H9 (cell line): Measurements from ENCODE around the gene FAM163B. TPM values are rescaled to one million over a fixed set of nuclear protein-coding genes. Genes with fewer than 3 reads are reported as not detected.

ENCODE experiments used
- DNase-seq: peaks from one replicate; pipeline ENCODE4 v3.0.0-alpha.2; 2017
- H2AFZ ChIP-seq: one replicate; pipeline ENCODE4 v1.6.1; 2013; ENCODE audit warnings: mild to moderate bottlenecking, low read length, control low read depth, moderate library complexity
- H2AK5ac ChIP-seq: 2 replicates; pipeline ENCODE4 v1.6.1; 2013; ENCODE audit warnings: low read length, control low read depth, mixed read lengths; ENCODE audit not compliant: insufficient read length
- H2BK120ac ChIP-seq: one replicate; pipeline ENCODE4 v1.6.1; 2013; ENCODE audit warnings: low read depth, mild to moderate bottlenecking, low read length, control low read depth, inconsistent platforms; ENCODE audit not compliant: poor library complexity, severe bottlenecking
- H2BK12ac ChIP-seq: 2 replicates; pipeline ENCODE4 v1.6.1; 2013; ENCODE audit warnings: low read length, control low read depth, mixed read lengths, low read depth; ENCODE audit not compliant: insufficient read length
- H2BK15ac ChIP-seq: 2 replicates; pipeline ENCODE4 v1.6.1; 2013; ENCODE audit warnings: low read depth, low read length, control low read depth
- H2BK20ac ChIP-seq: one replicate; pipeline ENCODE4 v1.6.1; 2013; ENCODE audit warnings: low read depth, mild to moderate bottlenecking, low read length, control low read depth, inconsistent platforms; ENCODE audit not compliant: poor library complexity, severe bottlenecking
- H2BK5ac ChIP-seq: 2 replicates; pipeline ENCODE4 v1.6.1; 2013; ENCODE audit warnings: low read length, control low read depth, mixed read lengths; ENCODE audit not compliant: insufficient read length
- H3K14ac ChIP-seq: 2 replicates; pipeline ENCODE4 v1.6.1; 2013; ENCODE audit warnings: low read length, control low read depth; ENCODE audit not compliant: insufficient read depth
- H3K18ac ChIP-seq: 2 replicates; pipeline ENCODE4 v1.6.1; 2013; ENCODE audit warnings: low read depth, mild to moderate bottlenecking, mixed read lengths, low read length, control low read depth; ENCODE audit not compliant: insufficient read length
- H3K23ac ChIP-seq: 2 replicates; pipeline ENCODE4 v1.6.1; 2013; ENCODE audit warnings: low read length, control low read depth, mixed read lengths, low read depth; ENCODE audit not compliant: insufficient read length
- H3K23me2 ChIP-seq: 2 replicates; pipeline ENCODE4 v1.6.1; 2013; ENCODE audit warnings: low read depth, mild to moderate bottlenecking, mixed read lengths, low read length, control low read depth; ENCODE audit not compliant: insufficient read length, poor library complexity, severe bottlenecking
- H3K27ac ChIP-seq: 2 replicates; pipeline ENCODE4 v1.5.1; 2013; ENCODE audit warnings: low read length, control low read depth, mixed read lengths, low read depth; ENCODE audit not compliant: insufficient read length
- H3K27me3 ChIP-seq: 2 replicates; pipeline ENCODE4 v1.6.1; 2013; ENCODE audit warnings: low read length, control low read depth, inconsistent platforms; ENCODE audit not compliant: insufficient read depth
- H3K4ac ChIP-seq: 2 replicates; pipeline ENCODE4 v1.6.1; 2013; ENCODE audit warnings: low read depth, mild to moderate bottlenecking, control low read depth, inconsistent platforms, low read length, moderate library complexity
- H3K4me1 ChIP-seq: 2 replicates; pipeline ENCODE4 v1.6.1; 2013; ENCODE audit warnings: low read length, control low read depth, inconsistent platforms; ENCODE audit not compliant: insufficient read depth
- H3K4me2 ChIP-seq: 2 replicates; pipeline ENCODE4 v1.6.1; 2013; ENCODE audit warnings: low read length, control low read depth, mixed read lengths; ENCODE audit not compliant: insufficient read length, insufficient read depth
- H3K56ac ChIP-seq: 2 replicates; pipeline ENCODE4 v1.6.1; 2013; ENCODE audit warnings: low read depth, mild to moderate bottlenecking, mixed read lengths, low read length, control low read depth; ENCODE audit not compliant: insufficient read length
- H3K79me1 ChIP-seq: 2 replicates; pipeline ENCODE4 v1.6.1; 2013; ENCODE audit warnings: low read depth, mild to moderate bottlenecking, moderate library complexity, low read length, control low read depth, inconsistent platforms; ENCODE audit not compliant: insufficient read depth, poor library complexity, severe bottlenecking
- H3K79me2 ChIP-seq: 2 replicates; pipeline ENCODE4 v1.6.1; 2013; ENCODE audit warnings: low read length, control low read depth, inconsistent platforms; ENCODE audit not compliant: insufficient read depth
- H3K9ac ChIP-seq: 2 replicates; pipeline ENCODE4 v1.6.1; 2013; ENCODE audit warnings: low read length, control low read depth, mixed read lengths; ENCODE audit not compliant: insufficient read length; ENCODE audit errors: extremely low read depth
- H3K9me3 ChIP-seq: one replicate; pipeline ENCODE4 v1.6.1; 2013; ENCODE audit warnings: low read depth, low read length, inconsistent platforms; ENCODE audit not compliant: control insufficient read depth
- H3T11ph ChIP-seq: one replicate; pipeline ENCODE4 v1.6.1; 2013; ENCODE audit warnings: mild to moderate bottlenecking, low read length, control low read depth, inconsistent platforms
- H4K20me1 ChIP-seq: one replicate; pipeline ENCODE4 v1.6.1; 2013; ENCODE audit not compliant: control insufficient read depth, insufficient read length, insufficient read depth
- H4K5ac ChIP-seq: 2 replicates; pipeline ENCODE4 v1.6.1; 2013; ENCODE audit warnings: low read depth, mild to moderate bottlenecking, mixed read lengths, low read length, control low read depth; ENCODE audit not compliant: insufficient read length
- H4K8ac ChIP-seq: replicated peaks from 2 replicates; pipeline ENCODE4 v1.6.1; 2013; ENCODE audit warnings: low read length, control low read depth, mixed read lengths, low read depth; ENCODE audit not compliant: insufficient read length
- H4K91ac ChIP-seq: 2 replicates; pipeline ENCODE4 v1.6.1; 2013; ENCODE audit warnings: low read depth, mild to moderate bottlenecking, moderate library complexity, mixed read lengths, low read length, control low read depth; ENCODE audit not compliant: insufficient read length
- H3K27ac Mint-ChIP-seq, 3 experiments: 2 replicates in 2 of 3; 3 replicates in 1 of 3; pipeline ENCODE4 v1.8.0; 2020 to 2021; ENCODE audit warnings: mixed read lengths in 3 of 3, mild to moderate bottlenecking in 1 of 3, moderate library complexity in 1 of 3
- H3K27me3 Mint-ChIP-seq: 2 replicates; pipeline ENCODE4 v1.8.0; 2021; ENCODE audit warnings: low read depth, mild to moderate bottlenecking, moderate library complexity, mixed read lengths
- H3K36me3 Mint-ChIP-seq, 3 experiments: 2 replicates in 2 of 3; 3 replicates in 1 of 3; pipeline ENCODE4 v1.8.0; 2020 to 2021; ENCODE audit warnings: low read depth in 3 of 3, mixed read lengths in 3 of 3; ENCODE audit not compliant: insufficient read depth in 1 of 3
- H3K4me1 Mint-ChIP-seq, 2 experiments: 2 replicates each; pipeline ENCODE4 v1.8.0; 2020; ENCODE audit warnings: mixed read lengths in 2 of 2
- H3K4me3 Mint-ChIP-seq, 2 experiments: 2 replicates in 1 of 2; 3 replicates in 1 of 2; pipeline ENCODE4 v1.8.0; 2020 to 2021; ENCODE audit warnings: mild to moderate bottlenecking in 2 of 2, mixed read lengths in 2 of 2, moderate library complexity in 1 of 2
- H3K9me3 Mint-ChIP-seq, 2 experiments: 2 replicates in 1 of 2; 3 replicates in 1 of 2; pipeline ENCODE4 v1.8.0; 2020; ENCODE audit warnings: mild to moderate bottlenecking in 2 of 2, mixed read lengths in 2 of 2, moderate library complexity in 1 of 2
- WGBS: extraction: QIAGEN DNeasy Blood & Tissue Kit; methylation state at CpG from one replicate; pipeline ENCODE4 v1.1.7; 2013; ENCODE audit warnings: missing lambda C conversion rate, low lambda C conversion rate, mixed read lengths; ENCODE audit not compliant: insufficient read length; ENCODE audit errors: extremely low coverage; 5-methylcytosine and 5-hydroxymethylcytosine counted together
- total RNA-seq: library from RNA; stranded (reverse); gene quantifications from 2 replicates; pipeline ENCODE4 v1.2.1, GENCODE V29; 2021
- TF ChIP-seq, protein P1 (sequence below): fragments of 200-600 bp; sonication (generic); conservative IDR thresholded peaks from 3 replicates; pipeline ENCODE4 v1.8.0; 2021; ENCODE audit warnings: antibody characterized with exemption, mild to moderate bottlenecking

Gene FAM163B
- total RNA-seq, 1 experiment from 2014 or later, result 0.39 TPM

DNA sequence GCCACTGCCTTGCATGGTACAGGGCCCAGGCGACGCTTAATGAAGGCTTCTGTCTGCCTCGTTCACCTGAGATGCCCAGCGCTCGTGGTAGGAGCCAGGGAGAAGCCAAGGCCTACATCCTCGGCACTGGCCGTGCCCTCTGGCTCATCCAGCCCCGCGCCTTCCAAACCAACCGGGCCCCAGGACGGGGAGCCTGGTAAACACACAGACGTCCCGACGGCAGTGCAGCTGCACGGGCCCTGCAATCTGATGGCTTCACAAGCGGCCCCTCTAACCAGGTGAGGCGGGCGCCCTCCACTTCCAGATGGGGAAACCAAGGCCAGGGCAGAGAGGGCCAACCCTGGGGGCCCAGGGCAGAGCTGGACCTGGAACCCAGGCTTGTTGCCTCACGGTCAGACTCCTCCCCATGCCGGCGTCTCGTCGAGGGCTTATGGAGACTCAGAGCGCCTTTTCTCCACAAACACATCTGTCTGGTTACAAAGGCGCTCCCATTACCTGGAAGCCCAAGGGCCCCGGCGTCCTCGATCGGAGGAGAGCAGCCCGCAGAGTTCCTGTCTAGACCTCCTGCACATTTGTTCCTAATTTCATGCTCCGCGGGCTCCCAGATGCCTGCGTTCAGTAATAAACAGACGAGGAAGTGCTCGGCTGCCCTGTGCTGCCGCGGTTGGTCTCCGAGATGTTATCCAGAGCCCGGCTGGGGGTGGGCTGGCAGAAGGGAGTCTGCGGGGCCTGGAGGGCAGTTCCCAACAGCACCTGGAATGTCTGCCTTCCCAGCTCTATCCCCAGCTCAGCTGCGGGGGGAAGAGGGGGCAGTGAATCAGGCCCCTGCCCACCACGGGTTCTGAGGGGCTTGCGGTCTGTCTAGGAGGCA lies 23.5 kb downstream of the FAM163B start:
- Histone ChIP-seq H3K23ac (no peak overlapping the region), H3K4me1 (no peaks in the 10 kb centered on the region; the same call in 1 of the 2 replicates), H2BK5ac (no peak overlapping the region), H2AK5ac (no peak overlapping the region), H3K79me2 (no peaks in the 10 kb centered on the region), H3K27ac (no peak overlapping the region), H2BK120ac (no peak overlapping the region), H4K20me1 (no peaks in the 10 kb centered on the region), H2BK15ac (no peak overlapping the region), H3K18ac (no peak overlapping the region), H4K5ac (no peak overlapping the region), H3K4ac (no peak overlapping the region), H3K4me2 (no peak overlapping the region), H3K9me3 (no peaks in the 10 kb centered on the region), H3K23me2 (no peaks in the 10 kb centered on the region), H4K91ac (no peak overlapping the region), H3K79me1 (no peaks in the 10 kb centered on the region), H3K9ac (no peak overlapping the region), H3K14ac (peak overlapping the region; percentile 35), H2BK20ac (no peak overlapping the region), H3K27me3 (no peaks in the 10 kb centered on the region), H2BK12ac (no peak overlapping the region), H4K8ac (no peak overlapping the region), H3T11ph (no peak overlapping the region), H2AFZ (no peak overlapping the region), H3K56ac (no peak overlapping the region)
- peaks cover 0 to 2% (median 2%) of the 10 kb centered on the region in 3 experiments; a peak in 2 of 7 replicates for H3K36me3 Mint-ChIP-seq
- no CpG with 5 or more reads among the region's 43 CpGs for WGBS
- H3K9me3 Mint-ChIP-seq, result peaks cover 3 to 4% of the 10 kb centered on the region in 2 experiments
- DNase-seq, result no peak
- H3K4me1 Mint-ChIP-seq, result peaks cover 37 to 50% of the 10 kb centered on the region in 2 experiments
- peaks cover 3% of the 10 kb centered on the region for H3K27me3 Mint-ChIP-seq
- peak overlapping the region in 2 of 3 experiments; percentile 11 to 82; a peak in 1 of 7 replicates for H3K27ac Mint-ChIP-seq
- TF ChIP-seq, protein P1, sequence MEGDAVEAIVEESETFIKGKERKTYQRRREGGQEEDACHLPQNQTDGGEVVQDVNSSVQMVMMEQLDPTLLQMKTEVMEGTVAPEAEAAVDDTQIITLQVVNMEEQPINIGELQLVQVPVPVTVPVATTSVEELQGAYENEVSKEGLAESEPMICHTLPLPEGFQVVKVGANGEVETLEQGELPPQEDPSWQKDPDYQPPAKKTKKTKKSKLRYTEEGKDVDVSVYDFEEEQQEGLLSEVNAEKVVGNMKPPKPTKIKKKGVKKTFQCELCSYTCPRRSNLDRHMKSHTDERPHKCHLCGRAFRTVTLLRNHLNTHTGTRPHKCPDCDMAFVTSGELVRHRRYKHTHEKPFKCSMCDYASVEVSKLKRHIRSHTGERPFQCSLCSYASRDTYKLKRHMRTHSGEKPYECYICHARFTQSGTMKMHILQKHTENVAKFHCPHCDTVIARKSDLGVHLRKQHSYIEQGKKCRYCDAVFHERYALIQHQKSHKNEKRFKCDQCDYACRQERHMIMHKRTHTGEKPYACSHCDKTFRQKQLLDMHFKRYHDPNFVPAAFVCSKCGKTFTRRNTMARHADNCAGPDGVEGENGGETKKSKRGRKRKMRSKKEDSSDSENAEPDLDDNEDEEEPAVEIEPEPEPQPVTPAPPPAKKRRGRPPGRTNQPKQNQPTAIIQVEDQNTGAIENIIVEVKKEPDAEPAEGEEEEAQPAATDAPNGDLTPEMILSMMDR, result no peak
- 0 out of 5 replicates have a peak overlapping the region, but pooled peaks of 1 of the 2 experiments have one; percentile 3 for H3K4me3 Mint-ChIP-seq
